ENCODE results near the gene ASTN2. TPM values are rescaled to one million over a fixed set of nuclear protein-coding genes. Genes with fewer than 3 reads are reported as not detected.
"Not testable (repeated sequence)": the region's sequence is repeated elsewhere in the genome, so short reads cannot be mapped to it uniquely, and the experiment has no call there.

ASTN2 gene
- total RNA-seq, 1 donor from 2014 or later = 13.6 TPM

GRCh38 chr9:116837018-116837989, 577.6 kb downstream of the ASTN2 start:
- Histone ChIP-seq H3K27ac (ENCODE audit: low read depth, low read length) (no peak overlapping the region), H3K27me3 (ENCODE audit: insufficient read depth, low read length) (no peaks in the 10 kb centered on the region), H3K4me2 (ENCODE audit: low read length) (no peak overlapping the region), H3K4me1 (ENCODE audit: insufficient read depth, low read length) (no peaks in the 10 kb centered on the region), H3K9ac (ENCODE audit: low read length) (no peak overlapping the region), H3K4me3 (ENCODE audit: insufficient read depth, low read depth, low read length) (no peak overlapping the region), H3K36me3 (ENCODE audit: insufficient read depth, low read length) (no peaks in the 10 kb centered on the region), H4K20me1 (ENCODE audit: insufficient read depth, low read length) (no peaks in the 10 kb centered on the region), H2AFZ (ENCODE audit: low read depth, low read length) (no peak overlapping the region), H3K9me3 (ENCODE audit: insufficient read depth, low read depth, low read length) (no peaks in the 10 kb centered on the region), H3K79me2 (ENCODE audit: insufficient read depth, low read length) (no peaks in the 10 kb centered on the region)
- no peak for FAIRE-seq
- Mint-ChIP-seq H3K4me1 (ENCODE audit: low read depth, unreplicated experiment) (peaks cover 14% of the 10 kb centered on the region), H3K36me3 (ENCODE audit: low read depth, unreplicated experiment) (no peaks in the 10 kb centered on the region), H3K27ac (ENCODE audit: unreplicated experiment) (peak overlapping the region; percentile 12), H3K27me3 (ENCODE audit: low read depth, unreplicated experiment) (no peaks in the 10 kb centered on the region), H3K4me3 (ENCODE audit: unreplicated experiment) (no peak overlapping the region), H3K9me3 (ENCODE audit: unreplicated experiment) (peaks cover 3% of the 10 kb centered on the region)
- no peak for DNase-seq (ENCODE audit: low read depth)
- TF ChIP-seq, protein P1, sequence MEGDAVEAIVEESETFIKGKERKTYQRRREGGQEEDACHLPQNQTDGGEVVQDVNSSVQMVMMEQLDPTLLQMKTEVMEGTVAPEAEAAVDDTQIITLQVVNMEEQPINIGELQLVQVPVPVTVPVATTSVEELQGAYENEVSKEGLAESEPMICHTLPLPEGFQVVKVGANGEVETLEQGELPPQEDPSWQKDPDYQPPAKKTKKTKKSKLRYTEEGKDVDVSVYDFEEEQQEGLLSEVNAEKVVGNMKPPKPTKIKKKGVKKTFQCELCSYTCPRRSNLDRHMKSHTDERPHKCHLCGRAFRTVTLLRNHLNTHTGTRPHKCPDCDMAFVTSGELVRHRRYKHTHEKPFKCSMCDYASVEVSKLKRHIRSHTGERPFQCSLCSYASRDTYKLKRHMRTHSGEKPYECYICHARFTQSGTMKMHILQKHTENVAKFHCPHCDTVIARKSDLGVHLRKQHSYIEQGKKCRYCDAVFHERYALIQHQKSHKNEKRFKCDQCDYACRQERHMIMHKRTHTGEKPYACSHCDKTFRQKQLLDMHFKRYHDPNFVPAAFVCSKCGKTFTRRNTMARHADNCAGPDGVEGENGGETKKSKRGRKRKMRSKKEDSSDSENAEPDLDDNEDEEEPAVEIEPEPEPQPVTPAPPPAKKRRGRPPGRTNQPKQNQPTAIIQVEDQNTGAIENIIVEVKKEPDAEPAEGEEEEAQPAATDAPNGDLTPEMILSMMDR (IDR thresholded peaks at IDR 0.05; ENCODE audit: insufficient read depth, low read depth, low read length) = no peak
- no peak for TF ChIP-seq EZH2 (IDR thresholded peaks at IDR 0.05; ENCODE audit: insufficient read depth, low read length)

GRCh38 chr9:116830321-116830720, 584.5 kb downstream of the ASTN2 start:
- H3K27ac Mint-ChIP-seq (ENCODE audit: unreplicated experiment); H3K27ac ChIP-seq (ENCODE audit: low read depth, low read length); H3K9me3 ChIP-seq (ENCODE audit: insufficient read depth, low read depth, low read length); H3K9ac ChIP-seq (ENCODE audit: low read length); H3K4me3 Mint-ChIP-seq (ENCODE audit: unreplicated experiment); H3K79me2 ChIP-seq (ENCODE audit: insufficient read depth, low read length); H3K36me3 Mint-ChIP-seq (ENCODE audit: low read depth, unreplicated experiment); H4K20me1 ChIP-seq (ENCODE audit: insufficient read depth, low read length); H3K4me3 ChIP-seq (ENCODE audit: insufficient read depth, low read depth, low read length); H3K4me1 ChIP-seq (ENCODE audit: insufficient read depth, low read length); H3K27me3 Mint-ChIP-seq (ENCODE audit: low read depth, unreplicated experiment); H3K4me1 Mint-ChIP-seq (ENCODE audit: low read depth, unreplicated experiment); H3K4me2 ChIP-seq (ENCODE audit: low read length); H2AFZ ChIP-seq (ENCODE audit: low read depth, low read length); FAIRE-seq; H3K36me3 ChIP-seq (ENCODE audit: insufficient read depth, low read length); DNase-seq (ENCODE audit: low read depth); H3K9me3 Mint-ChIP-seq (ENCODE audit: unreplicated experiment); H3K27me3 ChIP-seq (ENCODE audit: insufficient read depth, low read length): not testable (repeated sequence)

- H3K4me3 Mint-ChIP-seq (ENCODE audit: unreplicated experiment) = no peak overlapping the region
These were observed 593.1 kb downstream of the ASTN2 start for GRCh38 chr9:116821633-116822229.

More at GRCh38 chr9:116821633-116822229, 593.1 kb downstream of the ASTN2 start:
- Histone ChIP-seq H3K4me2 (ENCODE audit: low read length) (no peak overlapping the region), H4K20me1 (ENCODE audit: insufficient read depth, low read length) (no peaks in the 10 kb centered on the region), H3K9me3 (ENCODE audit: insufficient read depth, low read depth, low read length) (no peaks in the 10 kb centered on the region), H3K4me3 (ENCODE audit: insufficient read depth, low read depth, low read length) (no peak overlapping the region), H3K36me3 (ENCODE audit: insufficient read depth, low read length) (no peaks in the 10 kb centered on the region), H3K27ac (ENCODE audit: low read depth, low read length) (no peak overlapping the region), H2AFZ (ENCODE audit: low read depth, low read length) (no peak overlapping the region), H3K79me2 (ENCODE audit: insufficient read depth, low read length) (no peaks in the 10 kb centered on the region), H3K9ac (ENCODE audit: low read length) (no peak overlapping the region), H3K27me3 (ENCODE audit: insufficient read depth, low read length) (no peaks in the 10 kb centered on the region), H3K4me1 (ENCODE audit: insufficient read depth, low read length) (no peaks in the 10 kb centered on the region)
- Mint-ChIP-seq H3K9me3 (ENCODE audit: unreplicated experiment) (no peaks in the 10 kb centered on the region), H3K27ac (ENCODE audit: unreplicated experiment) (no peak overlapping the region), H3K27me3 (ENCODE audit: low read depth, unreplicated experiment) (no peaks in the 10 kb centered on the region), H3K4me1 (ENCODE audit: low read depth, unreplicated experiment) (peaks cover 5% of the 10 kb centered on the region), H3K36me3 (ENCODE audit: low read depth, unreplicated experiment) (no peaks in the 10 kb centered on the region)
- DNase-seq (ENCODE audit: low read depth) = no peak
- no peak for FAIRE-seq
- no peak for TF ChIP-seq EZH2 (IDR thresholded peaks at IDR 0.05; ENCODE audit: insufficient read depth, low read length)
- TF ChIP-seq, protein P1 (IDR thresholded peaks at IDR 0.05; ENCODE audit: insufficient read depth, low read depth, low read length) = no peak
